ENCODE data around the gene FOXN3. TPM values are rescaled to one million over a fixed set of nuclear protein-coding genes. Genes with fewer than 3 reads are reported as not detected.

The FOXN3 gene
- total RNA-seq, 1 experiment from 2014 or later, result 125 TPM

GRCh38 chr14:89458713-89459420 lies 41.8 kb upstream of the FOXN3 start:
- no peaks in the 10 kb centered on the region for H3K27me3 Mint-ChIP-seq (ENCODE audit: low read depth)
- no peak overlapping the region for H3K4me3 Mint-ChIP-seq
- no CpG with 5 or more reads among the region's 5 CpGs for WGBS (ENCODE audit: extremely low coverage, insufficient read length, low lambda C conversion rate)

More at GRCh38 chr14:89458713-89459420, 41.8 kb upstream of the FOXN3 start:
- no peak overlapping the region for H2BK15ac ChIP-seq (ENCODE audit: low read depth, low read length)
- Mint-ChIP-seq H3K36me3 (ENCODE audit: insufficient read depth in 1 of 3, low read depth in 3 of 3) (peaks cover 0 to 2% (median 0%) of the 10 kb centered on the region in 3 experiments; a peak in 2 of 7 replicates), H3K4me1 (peaks cover 47% of the 10 kb centered on the region in 2 experiments), H3K9me3 (no peaks in the 10 kb centered on the region; a peak in 1 of 5 replicates), H3K27ac (peak overlapping the region in 2 of 3 experiments; percentile 22 to 31; a peak in 5 of 7 replicates)
- no peak overlapping the region for H3K9ac ChIP-seq (ENCODE audit: extremely low read depth, insufficient read length, low read length)
- no peak overlapping the region for H3K4ac ChIP-seq (ENCODE audit: low read depth, low read length)
- H2BK20ac ChIP-seq (ENCODE audit: low read depth, low read length, poor library complexity, severe bottlenecking), result no peak overlapping the region
- H3K23ac ChIP-seq (ENCODE audit: insufficient read length, low read depth, low read length), result no peak overlapping the region
- peaks cover 15% of the 10 kb centered on the region; the same call in 1 of the 2 replicates for H3K4me1 ChIP-seq (ENCODE audit: insufficient read depth, low read length)
- no peak overlapping the region for H2AFZ ChIP-seq (ENCODE audit: low read length)
- TF ChIP-seq CTCF (conservative IDR thresholded peaks at IDR 0.05), result no peak
- H3T11ph ChIP-seq (ENCODE audit: low read length), result no peak overlapping the region
- H3K18ac ChIP-seq (ENCODE audit: insufficient read length, low read depth, low read length), result no peak overlapping the region
- no peak overlapping the region for H2BK5ac ChIP-seq (ENCODE audit: insufficient read length, low read length)
- no peak overlapping the region for H4K8ac ChIP-seq (replicated peaks; ENCODE audit: insufficient read length, low read depth, low read length)
- H2AK5ac ChIP-seq (ENCODE audit: insufficient read length, low read length), result no peak overlapping the region
- no peak overlapping the region for H2BK120ac ChIP-seq (ENCODE audit: low read depth, low read length, poor library complexity, severe bottlenecking)
- H3K56ac ChIP-seq (ENCODE audit: insufficient read length, low read depth, low read length), result no peak overlapping the region
- H4K5ac ChIP-seq (ENCODE audit: insufficient read length, low read depth, low read length), result no peak overlapping the region
- no peak overlapping the region for H3K4me2 ChIP-seq (ENCODE audit: insufficient read depth, insufficient read length, low read length)
- H2BK12ac ChIP-seq (ENCODE audit: insufficient read length, low read depth, low read length), result no peak overlapping the region
- no peak overlapping the region; the same call in 1 of the 2 replicates for H3K14ac ChIP-seq (ENCODE audit: insufficient read depth, low read length)
- H3K79me2 ChIP-seq (ENCODE audit: insufficient read depth, low read length), result no peaks in the 10 kb centered on the region
- H4K20me1 ChIP-seq (ENCODE audit: control insufficient read depth, insufficient read depth, insufficient read length), result no peaks in the 10 kb centered on the region
- H3K23me2 ChIP-seq (ENCODE audit: insufficient read length, low read depth, low read length, poor library complexity, severe bottlenecking), result no peaks in the 10 kb centered on the region
- H4K91ac ChIP-seq (ENCODE audit: insufficient read length, low read depth, low read length), result no peak overlapping the region
- H3K9me3 ChIP-seq (ENCODE audit: control insufficient read depth, low read depth, low read length), result no peaks in the 10 kb centered on the region
- H3K27me3 ChIP-seq (ENCODE audit: insufficient read depth, low read length), result no peaks in the 10 kb centered on the region
- H3K27ac ChIP-seq (ENCODE audit: insufficient read length, low read depth, low read length), result no peak overlapping the region
- DNase-seq, result no peak
- no peaks in the 10 kb centered on the region for H3K79me1 ChIP-seq (ENCODE audit: insufficient read depth, low read depth, low read length, poor library complexity, severe bottlenecking)
